GM12892 (cell line): Measurements from ENCODE around the gene CYP20A1.
"Not testable (repeated sequence)": the region's sequence is repeated elsewhere in the genome, so short reads cannot be mapped to it uniquely, and the experiment has no call there.

Experiments used
- POLR2A ChIP-seq: IDR thresholded peaks from 2 replicates; pipeline ENCODE4 v1.6.1; 2011; ENCODE audit warnings: low read depth, low read length, control low read depth
- POLR2AphosphoS5 ChIP-seq: IDR thresholded peaks from 2 replicates; pipeline ENCODE4 v1.6.1; 2011; ENCODE audit warnings: low read depth, low read length, control low read depth

DNA sequence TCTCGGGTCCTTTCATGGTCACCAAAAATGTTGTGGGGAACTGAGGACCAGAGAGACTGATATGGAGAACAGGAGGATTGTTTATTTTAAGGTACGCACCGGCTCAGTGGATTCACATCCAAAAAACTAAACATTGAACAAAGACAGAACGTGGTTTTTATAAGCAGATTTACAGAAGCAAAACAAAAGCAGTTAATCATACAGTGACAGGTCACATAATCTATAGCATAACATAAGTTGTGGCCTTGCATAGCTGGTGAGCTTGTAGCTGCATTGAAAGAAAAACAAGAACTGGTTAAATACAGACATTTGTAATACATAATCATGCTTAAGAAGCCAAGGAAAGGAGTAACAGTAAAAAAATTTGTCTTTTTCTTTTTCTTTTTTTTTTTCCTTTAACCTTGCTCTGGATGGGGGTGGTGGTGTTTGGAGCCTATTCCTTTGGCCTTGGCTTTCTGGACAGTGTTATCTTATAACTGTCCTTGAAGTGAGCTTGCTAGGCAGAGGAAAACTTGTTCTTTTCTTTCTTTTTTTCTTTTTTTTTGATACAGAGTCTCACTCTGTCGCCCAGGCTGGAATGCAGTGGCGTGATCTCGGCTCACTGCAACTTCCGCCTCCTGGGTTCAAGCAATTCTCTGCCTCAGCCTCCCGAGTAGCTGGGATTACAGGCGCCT, 14.7 kb downstream of the CYP20A1 start:
- not testable (repeated sequence) for TF ChIP-seq POLR2AphosphoS5, POLR2A
